ENCODE results near the gene CDH20. TPM values are rescaled to one million over a fixed set of nuclear protein-coding genes. Genes with fewer than 3 reads are reported as not detected.

CDH20 gene
- total and polyA plus RNA-seq, 2 of the 13 experiments (the other 11 are each of a cell fraction or from before 2014, with no cell fraction given) = not detected

DNA sequence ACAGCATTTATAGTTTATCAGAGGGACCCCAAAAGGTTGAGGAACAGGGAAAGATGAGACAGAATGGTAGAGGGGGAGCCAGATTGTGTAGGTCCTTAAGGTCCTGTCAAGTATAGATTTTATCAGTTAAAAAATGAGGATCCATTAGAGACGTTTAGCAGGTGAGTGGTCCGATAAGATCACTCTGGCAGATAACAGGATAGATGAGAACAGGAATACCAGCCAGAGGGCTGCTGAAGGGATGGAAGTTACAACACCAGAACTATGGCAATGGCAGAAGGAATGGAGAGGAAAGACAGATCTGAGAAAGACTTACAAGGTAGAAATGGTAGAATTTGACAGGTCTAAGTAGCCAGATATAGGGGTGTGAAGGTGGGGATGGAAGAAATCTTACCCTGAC is 141.7 kb downstream of the CDH20 start:
- in situ Hi-C loops (cut with HindIII; ENCODE audit: extremely low pct_ligation_motif_present, low pct_unique_long_range_greater_than_20kb) = no loop called here

More for the DNA sequence above, 141.7 kb downstream of the CDH20 start:
- TF ChIP-seq MXD3 (CRISPR knock-in tag; IDR thresholded peaks at IDR 0.05) (no peak), RXRB (CRISPR knock-in tag; IDR thresholded peaks at IDR 0.05; ENCODE audit: borderline replicate concordance) (no peak), GRHL1 (CRISPR knock-in tag; conservative IDR thresholded peaks at IDR 0.05) (no peak), WIZ (CRISPR knock-in tag; IDR thresholded peaks at IDR 0.05) (no peak), FOSL1 (CRISPR knock-in tag; IDR thresholded peaks at IDR 0.05; ENCODE audit: borderline replicate concordance) (no peak), DDIT3 (CRISPR knock-in tag; IDR thresholded peaks at IDR 0.05) (no peak), XRCC5 (optimal IDR thresholded peaks at IDR 0.05; ENCODE audit: low read length) (no peak)
- TF ChIP-seq, protein P1, sequence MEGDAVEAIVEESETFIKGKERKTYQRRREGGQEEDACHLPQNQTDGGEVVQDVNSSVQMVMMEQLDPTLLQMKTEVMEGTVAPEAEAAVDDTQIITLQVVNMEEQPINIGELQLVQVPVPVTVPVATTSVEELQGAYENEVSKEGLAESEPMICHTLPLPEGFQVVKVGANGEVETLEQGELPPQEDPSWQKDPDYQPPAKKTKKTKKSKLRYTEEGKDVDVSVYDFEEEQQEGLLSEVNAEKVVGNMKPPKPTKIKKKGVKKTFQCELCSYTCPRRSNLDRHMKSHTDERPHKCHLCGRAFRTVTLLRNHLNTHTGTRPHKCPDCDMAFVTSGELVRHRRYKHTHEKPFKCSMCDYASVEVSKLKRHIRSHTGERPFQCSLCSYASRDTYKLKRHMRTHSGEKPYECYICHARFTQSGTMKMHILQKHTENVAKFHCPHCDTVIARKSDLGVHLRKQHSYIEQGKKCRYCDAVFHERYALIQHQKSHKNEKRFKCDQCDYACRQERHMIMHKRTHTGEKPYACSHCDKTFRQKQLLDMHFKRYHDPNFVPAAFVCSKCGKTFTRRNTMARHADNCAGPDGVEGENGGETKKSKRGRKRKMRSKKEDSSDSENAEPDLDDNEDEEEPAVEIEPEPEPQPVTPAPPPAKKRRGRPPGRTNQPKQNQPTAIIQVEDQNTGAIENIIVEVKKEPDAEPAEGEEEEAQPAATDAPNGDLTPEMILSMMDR (CRISPR knock-in tag; IDR thresholded peaks at IDR 0.05) = no peak
- TF ChIP-seq, protein P2, sequence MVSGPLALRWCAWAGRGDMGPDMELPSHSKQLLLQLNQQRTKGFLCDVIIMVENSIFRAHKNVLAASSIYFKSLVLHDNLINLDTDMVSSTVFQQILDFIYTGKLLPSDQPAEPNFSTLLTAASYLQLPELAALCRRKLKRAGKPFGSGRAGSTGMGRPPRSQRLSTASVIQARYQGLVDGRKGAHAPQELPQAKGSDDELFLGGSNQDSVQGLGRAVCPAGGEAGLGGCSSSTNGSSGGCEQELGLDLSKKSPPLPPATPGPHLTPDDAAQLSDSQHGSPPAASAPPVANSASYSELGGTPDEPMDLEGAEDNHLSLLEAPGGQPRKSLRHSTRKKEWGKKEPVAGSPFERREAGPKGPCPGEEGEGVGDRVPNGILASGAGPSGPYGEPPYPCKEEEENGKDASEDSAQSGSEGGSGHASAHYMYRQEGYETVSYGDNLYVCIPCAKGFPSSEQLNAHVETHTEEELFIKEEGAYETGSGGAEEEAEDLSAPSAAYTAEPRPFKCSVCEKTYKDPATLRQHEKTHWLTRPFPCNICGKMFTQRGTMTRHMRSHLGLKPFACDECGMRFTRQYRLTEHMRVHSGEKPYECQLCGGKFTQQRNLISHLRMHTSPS (CRISPR knock-in tag; IDR thresholded peaks at IDR 0.05; ENCODE audit: low read depth) = no peak
- ChIA-PET POLR2A (no interaction called here), CTCF (ENCODE audit: low intra/inter-chr PET ratio, low total read pairs) (no interaction called here)
- H3K4me1 ChIP-seq (ENCODE audit: insufficient read depth, low read length) = no peaks in the 10 kb centered on the region
- DNase-seq (ENCODE audit: low spot score) (no peak), FAIRE-seq (no peak), ATAC-seq (no peak)
- intact Hi-C loops (cut with micrococcal nuclease; ENCODE audit: unreplicated experiment) = no loop called here
- H3K79me2 ChIP-seq (ENCODE audit: insufficient read depth, low read length) = no peaks in the 10 kb centered on the region
- no peak overlapping the region for H3K4me3 ChIP-seq (replicated peaks in 1 of 3; ENCODE audit: insufficient read depth in 1 of 3, low read depth in 2 of 3, low read length in 3 of 3)
- no TSS peak for BruUV-seq (replicated peaks)
- WGBS (ENCODE audit: low lambda C conversion rate) = 0% methylated on average over 2 of the region's 2 CpGs
- H3K36me3 ChIP-seq (replicated peaks in 1 of 2; ENCODE audit: control insufficient read depth in 1 of 2, insufficient read depth in 2 of 2, low read length in 2 of 2) = no peaks in the 10 kb centered on the region
- H3K4me2 ChIP-seq (ENCODE audit: low read depth, low read length) = no peak overlapping the region
- H3K27me3 ChIP-seq (ENCODE audit: control insufficient read depth in 1 of 2, insufficient read depth in 2 of 2, low read length in 2 of 2) = peaks cover 0 to 11% of the 10 kb centered on the region in 2 experiments; a peak in 1 of 5 replicates
- H2AFZ ChIP-seq (ENCODE audit: low read length) = no peak overlapping the region
- H3K9me3 ChIP-seq (ENCODE audit: low read length) = no peaks in the 10 kb centered on the region
- no peak overlapping the region for H3K9ac ChIP-seq (ENCODE audit: insufficient read depth, low read depth, low read length)
- H3K27ac ChIP-seq (ENCODE audit: extremely low read length, insufficient read depth, low read length) = no peak overlapping the region
- H4K20me1 ChIP-seq (ENCODE audit: insufficient read depth, low read length) = no peaks in the 10 kb centered on the region
